ENCODE data around the gene STON2. TPM values are rescaled to one million over a fixed set of nuclear protein-coding genes. Genes with fewer than 3 reads are reported as not detected.

The STON2 gene
- total and polyA plus RNA-seq, 2 experiments from 2014 or later, result 5.0 to 22.7 TPM

DNA sequence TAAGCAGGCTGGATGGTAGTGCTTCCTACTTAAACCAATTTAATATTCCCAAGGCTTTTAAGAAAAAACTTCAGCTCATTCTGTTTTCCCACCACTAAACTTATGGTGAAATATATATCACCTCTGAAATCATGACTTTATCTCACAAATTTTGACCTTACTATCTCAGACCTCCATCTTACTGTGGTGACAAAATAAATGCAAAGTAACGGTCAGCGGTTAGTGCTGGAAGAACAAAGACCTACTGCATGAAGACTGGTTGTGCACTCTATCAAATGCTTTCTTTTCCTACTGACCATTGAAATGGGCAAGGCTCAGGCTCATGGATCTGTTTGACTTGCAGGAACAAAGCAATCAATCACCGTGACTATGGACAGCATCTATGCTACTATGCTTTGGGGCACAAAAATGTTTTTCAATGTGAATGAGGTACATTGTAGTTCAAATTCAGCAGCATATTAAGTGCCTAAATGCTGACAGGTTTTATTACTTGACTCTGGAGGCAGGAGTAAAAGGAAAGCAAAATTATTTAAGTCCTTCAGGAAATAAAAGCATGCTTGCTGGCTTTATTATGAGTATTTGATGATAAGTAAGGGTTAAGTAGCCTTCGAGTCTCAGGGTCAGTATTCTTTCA lies 136.2 kb downstream of the STON2 start:
- H3K9me2 ChIP-seq (replicated peaks; ENCODE audit: insufficient read depth), result no peaks in the 10 kb centered on the region
- H3K27ac ChIP-seq, result no peak overlapping the region
- no peaks in the 10 kb centered on the region for H3K79me2 ChIP-seq
- DNase-seq (ENCODE audit: low spot score), result no peak
- no peaks in the 10 kb centered on the region for H3K36me3 ChIP-seq (replicated peaks; ENCODE audit: insufficient read depth, low read depth)
- H3K4me3 ChIP-seq, result no peak overlapping the region
- TF ChIP-seq, protein P1, sequence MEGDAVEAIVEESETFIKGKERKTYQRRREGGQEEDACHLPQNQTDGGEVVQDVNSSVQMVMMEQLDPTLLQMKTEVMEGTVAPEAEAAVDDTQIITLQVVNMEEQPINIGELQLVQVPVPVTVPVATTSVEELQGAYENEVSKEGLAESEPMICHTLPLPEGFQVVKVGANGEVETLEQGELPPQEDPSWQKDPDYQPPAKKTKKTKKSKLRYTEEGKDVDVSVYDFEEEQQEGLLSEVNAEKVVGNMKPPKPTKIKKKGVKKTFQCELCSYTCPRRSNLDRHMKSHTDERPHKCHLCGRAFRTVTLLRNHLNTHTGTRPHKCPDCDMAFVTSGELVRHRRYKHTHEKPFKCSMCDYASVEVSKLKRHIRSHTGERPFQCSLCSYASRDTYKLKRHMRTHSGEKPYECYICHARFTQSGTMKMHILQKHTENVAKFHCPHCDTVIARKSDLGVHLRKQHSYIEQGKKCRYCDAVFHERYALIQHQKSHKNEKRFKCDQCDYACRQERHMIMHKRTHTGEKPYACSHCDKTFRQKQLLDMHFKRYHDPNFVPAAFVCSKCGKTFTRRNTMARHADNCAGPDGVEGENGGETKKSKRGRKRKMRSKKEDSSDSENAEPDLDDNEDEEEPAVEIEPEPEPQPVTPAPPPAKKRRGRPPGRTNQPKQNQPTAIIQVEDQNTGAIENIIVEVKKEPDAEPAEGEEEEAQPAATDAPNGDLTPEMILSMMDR (IDR thresholded peaks at IDR 0.05; ENCODE audit: poor library complexity), result no peak
- TF ChIP-seq EZH2 (IDR thresholded peaks at IDR 0.05; ENCODE audit: borderline replicate concordance), result no peak
- no peak for TF ChIP-seq EZH2phosphoT487 (IDR thresholded peaks at IDR 0.05; ENCODE audit: low read depth, severe bottlenecking, unreplicated experiment)
- no peak overlapping the region for H3K4me2 ChIP-seq
- H2AFZ ChIP-seq, result no peak overlapping the region
- H4K20me1 ChIP-seq (ENCODE audit: insufficient read depth, poor library complexity, severe bottlenecking), result no peaks in the 10 kb centered on the region
- H3K27me3 ChIP-seq, result no peaks in the 10 kb centered on the region
- H3K9me3 ChIP-seq (ENCODE audit: low read depth), result no peaks in the 10 kb centered on the region
- 81% methylated on average over 4 of the region's 4 CpGs for WGBS (ENCODE audit: low lambda C conversion rate, missing lambda C conversion rate)
- no peaks in the 10 kb centered on the region for H3K4me1 ChIP-seq (ENCODE audit: insufficient read depth)

DNA sequence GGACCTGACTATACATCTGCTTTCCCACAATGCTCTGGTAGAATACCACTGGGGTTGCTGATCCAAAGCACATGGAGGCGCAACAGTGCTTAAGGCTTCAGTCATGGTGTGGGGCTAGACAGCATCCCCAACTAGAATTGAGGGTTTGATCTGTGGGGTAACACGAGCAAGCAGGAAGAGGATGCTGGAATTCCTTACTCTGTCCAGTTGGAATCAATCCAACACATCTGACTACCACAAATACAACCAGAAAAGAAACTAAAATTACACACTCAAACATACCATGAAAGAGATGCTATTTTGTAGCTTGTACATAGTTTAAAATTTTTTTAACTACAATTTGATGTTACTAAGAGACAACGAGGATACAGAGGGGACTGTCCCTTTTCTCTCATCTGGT lies 138.9 kb downstream of the STON2 start:
- Histone ChIP-seq H3K4me1 (ENCODE audit: insufficient read depth) (no peaks in the 10 kb centered on the region), H3K4me3 (no peak overlapping the region), H2AFZ (no peak overlapping the region), H3K9me3 (ENCODE audit: low read depth) (no peaks in the 10 kb centered on the region), H3K9me2 (replicated peaks; ENCODE audit: insufficient read depth) (no peaks in the 10 kb centered on the region), H3K79me2 (no peaks in the 10 kb centered on the region), H3K4me2 (no peak overlapping the region), H3K27me3 (no peaks in the 10 kb centered on the region), H4K20me1 (ENCODE audit: insufficient read depth, poor library complexity, severe bottlenecking) (no peaks in the 10 kb centered on the region), H3K27ac (no peak overlapping the region), H3K36me3 (replicated peaks; ENCODE audit: insufficient read depth, low read depth) (no peaks in the 10 kb centered on the region)
- WGBS (ENCODE audit: low lambda C conversion rate, missing lambda C conversion rate), result 81% methylated on average over 3 of the region's 3 CpGs
- DNase-seq (ENCODE audit: low spot score), result no peak
- TF ChIP-seq EZH2 (IDR thresholded peaks at IDR 0.05; ENCODE audit: borderline replicate concordance), result no peak
- TF ChIP-seq, protein P1 (IDR thresholded peaks at IDR 0.05; ENCODE audit: poor library complexity), result no peak
- no peak for TF ChIP-seq EZH2phosphoT487 (IDR thresholded peaks at IDR 0.05; ENCODE audit: low read depth, severe bottlenecking, unreplicated experiment)

DNA sequence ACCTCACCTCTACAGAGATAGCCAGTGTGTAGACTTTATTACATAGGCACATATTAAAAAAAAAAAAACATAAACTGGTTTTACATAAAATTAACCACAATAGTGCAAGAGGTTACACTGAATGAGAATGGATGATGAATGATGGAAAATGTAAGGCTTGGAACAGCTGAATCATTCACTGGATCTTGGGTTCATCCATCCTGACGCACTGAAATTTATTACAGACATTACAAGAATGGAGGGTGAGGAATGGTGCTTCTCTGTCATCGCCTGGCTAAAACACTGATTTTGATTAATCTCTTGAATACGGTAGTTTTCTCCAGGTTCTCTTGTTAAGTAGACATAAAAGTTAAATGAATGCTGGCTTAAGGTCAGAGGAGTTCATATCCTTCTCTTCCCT lies 139.4 kb downstream of the STON2 start:
- 86% methylated on average over 3 of the region's 3 CpGs for WGBS (ENCODE audit: low lambda C conversion rate, missing lambda C conversion rate)
- H3K9me3 ChIP-seq (ENCODE audit: low read depth), result no peaks in the 10 kb centered on the region
- no peak overlapping the region for H3K4me3 ChIP-seq
- no peak overlapping the region for H3K27ac ChIP-seq
- no peak overlapping the region for H3K4me2 ChIP-seq
- H3K9me2 ChIP-seq (replicated peaks; ENCODE audit: insufficient read depth), result no peaks in the 10 kb centered on the region
- TF ChIP-seq EZH2 (IDR thresholded peaks at IDR 0.05; ENCODE audit: borderline replicate concordance), result no peak
- TF ChIP-seq EZH2phosphoT487 (IDR thresholded peaks at IDR 0.05; ENCODE audit: low read depth, severe bottlenecking, unreplicated experiment), result no peak
- TF ChIP-seq, protein P1 (IDR thresholded peaks at IDR 0.05; ENCODE audit: poor library complexity), result no peak
- no peaks in the 10 kb centered on the region for H3K4me1 ChIP-seq (ENCODE audit: insufficient read depth)
- no peak overlapping the region for H2AFZ ChIP-seq
- H3K36me3 ChIP-seq (replicated peaks; ENCODE audit: insufficient read depth, low read depth), result no peaks in the 10 kb centered on the region
- no peaks in the 10 kb centered on the region for H3K79me2 ChIP-seq
- no peak for DNase-seq (ENCODE audit: low spot score)
- no peaks in the 10 kb centered on the region for H4K20me1 ChIP-seq (ENCODE audit: insufficient read depth, poor library complexity, severe bottlenecking)
- H3K27me3 ChIP-seq, result no peaks in the 10 kb centered on the region

Data from hepatocyte (in vitro differentiated cells).